KOPT-K1 (cell line): ENCODE results near the gene ARID1A.
"Not testable (repeated sequence)": the region's sequence is repeated elsewhere in the genome, so short reads cannot be mapped to it uniquely, and the experiment has no call there.

ENCODE experiments used
- H3K27ac ChIP-seq: fragments of 200-600 bp; sonication (generic); 2 replicates; pipeline ENCODE4 v1.5.1; 2016; ENCODE audit warnings: antibody characterized with exemption, mild to moderate bottlenecking, low read depth, low read length; ENCODE audit not compliant: poor library complexity, severe bottlenecking
- H3K36me3 ChIP-seq: fragments of 200-600 bp; sonication (generic); 2 replicates; pipeline ENCODE4 v1.5.1; 2017; ENCODE audit warnings: antibody characterized with exemption, mild to moderate bottlenecking, low read length, moderate library complexity; ENCODE audit not compliant: insufficient read depth
- H3K9me3 ChIP-seq: fragments of 200-600 bp; sonication (generic); 2 replicates; pipeline ENCODE4 v1.5.1; 2017; ENCODE audit warnings: antibody characterized with exemption, low read length, mild to moderate bottlenecking; ENCODE audit not compliant: insufficient read depth, poor library complexity, severe bottlenecking

ARID1A gene

DNA sequence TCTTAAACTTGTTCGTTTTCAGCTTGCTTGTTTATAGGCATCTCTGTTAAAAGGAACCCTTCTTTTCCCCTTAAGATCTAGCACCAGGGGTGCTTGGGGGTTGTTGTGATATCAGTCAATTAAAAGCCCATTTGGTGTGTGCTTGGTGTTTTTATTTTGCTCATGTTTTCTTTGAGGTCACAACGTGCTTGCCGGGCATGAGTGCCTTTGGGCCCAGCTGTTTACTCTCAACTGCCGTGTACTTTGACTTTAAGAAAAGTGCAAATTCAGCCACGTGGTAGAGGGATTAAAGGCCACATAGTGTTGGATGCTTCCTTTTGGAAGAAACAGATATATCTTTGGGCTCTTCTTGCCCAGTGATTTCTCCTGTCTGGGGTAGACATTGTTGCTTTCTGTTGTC is 10.5 kb downstream of the ARID1A start:
- no peak overlapping the region for H3K27ac ChIP-seq
- no peaks in the 10 kb centered on the region for H3K9me3 ChIP-seq
- peaks cover 97% of the 10 kb centered on the region for H3K36me3 ChIP-seq

DNA sequence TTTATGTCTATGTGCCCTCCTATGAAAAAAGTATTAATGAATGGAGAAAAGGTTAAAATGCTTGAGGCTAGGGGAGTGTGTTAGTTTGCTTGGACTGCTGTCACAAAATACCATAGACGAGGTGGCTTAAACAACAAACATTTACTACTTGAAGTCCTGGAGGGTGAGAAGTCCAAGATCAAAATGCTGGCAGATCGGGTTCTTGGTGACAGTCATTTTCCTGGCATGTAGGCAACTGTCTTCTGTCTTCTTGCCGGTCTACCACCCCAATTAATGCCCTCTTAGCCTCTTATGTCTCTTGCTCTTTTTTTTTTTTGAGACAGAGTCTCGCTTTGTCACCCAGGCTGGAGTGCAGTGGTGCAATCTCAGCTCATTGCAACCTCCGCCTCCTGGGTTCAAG is 15.0 kb downstream of the ARID1A start:
- Histone ChIP-seq H3K9me3 (no peaks in the 10 kb centered on the region), H3K27ac (no peak overlapping the region), H3K36me3 (peaks cover 99% of the 10 kb centered on the region)

- Histone ChIP-seq H3K27ac (no peak overlapping the region), H3K9me3 (no peaks in the 10 kb centered on the region), H3K36me3 (peaks cover 98% of the 10 kb centered on the region)
Measured at GRCh38 chr1:26711777-26712176, 16.0 kb downstream of the ARID1A start.

GRCh38 chr1:26717017-26717491 is 21.2 kb downstream of the ARID1A start:
- peaks cover 85% of the 10 kb centered on the region for H3K36me3 ChIP-seq
- H3K27ac ChIP-seq: no peak overlapping the region
- H3K9me3 ChIP-seq: no peaks in the 10 kb centered on the region

DNA sequence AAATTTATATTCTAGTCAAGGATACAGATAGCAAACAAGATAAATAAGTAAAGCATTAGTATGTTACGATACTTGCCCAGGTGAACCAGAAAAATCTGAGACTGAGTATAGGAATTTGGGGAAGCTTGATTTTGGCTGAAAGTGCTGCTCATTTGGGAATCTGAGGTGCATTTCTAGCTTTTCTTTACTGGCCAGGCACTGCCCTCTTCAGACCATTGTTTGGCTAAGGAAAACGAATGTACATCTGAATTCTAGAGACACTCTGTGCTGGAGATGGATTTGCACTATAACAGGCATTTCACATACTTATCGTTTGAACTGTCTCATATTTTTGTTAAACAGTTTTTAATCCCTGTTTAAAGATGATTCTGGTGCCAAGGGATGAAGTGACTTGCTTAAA is 23.4 kb downstream of the ARID1A start:
- no peaks in the 10 kb centered on the region for H3K9me3 ChIP-seq
- H3K36me3 ChIP-seq: peaks cover 63% of the 10 kb centered on the region
- H3K27ac ChIP-seq: no peak overlapping the region

DNA sequence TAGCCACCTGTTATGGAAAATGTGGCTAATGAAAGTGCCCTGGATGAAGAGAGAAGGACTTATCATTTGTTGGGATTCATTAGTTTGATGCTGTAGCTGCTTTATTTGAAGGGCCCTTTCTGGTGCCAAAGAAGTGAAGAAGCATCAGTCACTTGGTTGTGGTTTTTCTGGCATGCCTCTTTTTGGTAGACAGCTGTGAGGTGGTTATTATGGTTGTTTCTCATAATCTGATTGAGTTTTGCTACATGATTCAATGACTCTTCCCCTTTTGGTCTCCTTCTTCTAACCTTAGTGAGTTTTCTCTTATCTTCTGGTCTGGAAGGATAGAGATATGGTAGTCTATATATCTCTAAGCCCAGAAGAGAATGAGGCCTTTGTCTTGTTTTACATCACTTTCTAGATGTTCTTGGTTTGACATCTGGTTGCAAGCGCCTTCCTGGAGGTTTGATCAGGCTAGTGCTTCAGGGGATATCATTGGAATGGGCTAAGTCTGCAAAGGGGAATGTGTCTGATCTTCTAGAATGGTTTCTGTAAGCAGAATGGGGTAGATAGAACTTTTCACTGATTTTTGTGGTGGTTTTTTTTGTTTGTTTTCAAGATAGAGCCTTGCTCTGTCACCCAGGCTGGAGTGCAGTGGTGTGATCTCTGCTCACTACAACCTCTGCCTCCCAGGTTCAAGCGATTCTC is 26.0 kb downstream of the ARID1A start:
- Histone ChIP-seq H3K27ac (no peak overlapping the region), H3K36me3 (peaks cover 50% of the 10 kb centered on the region), H3K9me3 (no peaks in the 10 kb centered on the region)

- Histone ChIP-seq H3K27ac (peak overlapping the region; percentile 24), H3K36me3 (peaks cover 39% of the 10 kb centered on the region), H3K9me3 (no peaks in the 10 kb centered on the region)
Measured at GRCh38 chr1:26723013-26723991, 27.5 kb downstream of the ARID1A start.

DNA sequence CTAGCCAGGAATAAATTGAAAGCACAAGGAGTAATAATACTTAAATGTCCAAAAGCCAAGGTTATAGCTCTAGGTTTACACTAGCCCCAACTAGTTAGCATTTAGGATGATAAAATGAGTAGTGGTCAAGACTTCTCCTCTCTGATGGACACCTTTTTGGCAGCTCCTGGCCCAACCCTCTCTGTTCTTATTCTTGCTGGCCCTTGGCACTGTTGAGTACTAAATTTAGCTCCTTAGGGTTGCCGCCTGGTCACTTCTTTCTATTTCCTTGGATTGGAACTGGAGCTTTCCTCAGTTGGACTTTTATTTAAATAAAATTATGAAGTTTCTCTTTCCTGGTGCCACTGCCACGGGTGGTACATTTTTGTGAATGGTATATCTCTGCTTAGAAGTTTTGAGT is 28.3 kb downstream of the ARID1A start:
- Histone ChIP-seq H3K9me3 (no peaks in the 10 kb centered on the region), H3K36me3 (peaks cover 39% of the 10 kb centered on the region), H3K27ac (no peak overlapping the region)

- Histone ChIP-seq H3K9me3 (no peaks in the 10 kb centered on the region), H3K27ac (no peak overlapping the region), H3K36me3 (peaks cover 39% of the 10 kb centered on the region)
Measured at GRCh38 chr1:26724926-26725325, 29.1 kb downstream of the ARID1A start.

- peaks cover 41% of the 10 kb centered on the region for H3K36me3 ChIP-seq
- H3K9me3 ChIP-seq, H3K27ac ChIP-seq: not testable (repeated sequence)
Measured at GRCh38 chr1:26725904-26726303, 30.1 kb downstream of the ARID1A start.

DNA sequence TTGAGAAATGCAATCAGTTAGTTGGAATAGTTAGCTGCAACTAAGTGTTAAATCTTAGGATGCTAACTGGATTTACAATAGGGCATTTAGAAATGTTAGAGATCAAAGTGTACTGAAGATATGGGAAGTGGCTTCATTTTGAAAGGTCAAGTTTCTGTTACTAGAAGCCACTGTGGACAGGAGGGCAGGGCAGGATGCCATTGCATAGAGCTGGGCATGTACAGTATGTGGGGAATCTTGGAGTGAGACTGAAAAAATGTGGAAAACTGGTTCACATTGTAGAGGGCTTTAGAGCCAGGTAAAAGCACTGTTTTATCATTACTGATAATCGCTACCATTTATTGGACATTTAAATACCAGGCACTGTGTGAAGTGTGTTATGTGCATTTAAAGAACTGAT is 31.0 kb downstream of the ARID1A start:
- no peaks in the 10 kb centered on the region for H3K9me3 ChIP-seq
- no peak overlapping the region for H3K27ac ChIP-seq
- peaks cover 50% of the 10 kb centered on the region for H3K36me3 ChIP-seq

DNA sequence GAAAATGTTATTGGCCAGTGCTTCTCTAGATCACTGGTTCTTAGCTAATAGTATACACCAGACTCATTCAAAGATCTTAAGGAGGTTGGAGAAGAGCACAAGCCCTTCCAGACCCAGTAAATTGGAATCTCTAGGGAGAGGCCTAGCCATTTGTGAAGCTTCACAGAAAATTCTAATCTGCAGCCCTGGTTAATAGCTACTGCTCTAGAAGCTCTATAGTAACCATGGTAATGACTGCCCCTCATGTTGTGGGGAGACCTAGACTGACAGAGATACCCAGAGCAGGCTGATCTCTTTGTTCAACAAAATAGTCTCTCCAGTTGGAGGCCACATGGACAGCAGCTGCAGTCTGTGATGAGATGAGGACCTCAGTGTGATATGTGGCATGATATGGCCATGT is 31.7 kb downstream of the ARID1A start:
- Histone ChIP-seq H3K27ac (no peak overlapping the region), H3K36me3 (peaks cover 57% of the 10 kb centered on the region), H3K9me3 (no peaks in the 10 kb centered on the region)

- Histone ChIP-seq H3K9me3 (no peaks in the 10 kb centered on the region), H3K36me3 (peaks cover 69% of the 10 kb centered on the region), H3K27ac (no peak overlapping the region)
Measured at GRCh38 chr1:26728645-26729044, 32.8 kb downstream of the ARID1A start.

DNA sequence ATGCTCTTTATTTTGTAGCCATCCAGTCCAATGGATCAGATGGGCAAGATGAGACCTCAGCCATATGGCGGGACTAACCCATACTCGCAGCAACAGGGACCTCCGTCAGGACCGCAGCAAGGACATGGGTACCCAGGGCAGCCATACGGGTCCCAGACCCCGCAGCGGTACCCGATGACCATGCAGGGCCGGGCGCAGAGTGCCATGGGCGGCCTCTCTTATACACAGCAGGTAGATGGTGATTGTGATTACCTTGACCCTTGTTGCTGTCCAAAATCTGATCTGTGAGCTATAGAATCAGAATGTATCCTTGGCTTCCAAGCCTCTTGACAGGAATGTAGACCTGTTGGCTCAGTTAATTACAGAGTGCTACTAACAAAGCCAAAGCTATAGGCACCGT is 33.8 kb downstream of the ARID1A start:
- Histone ChIP-seq H3K9me3 (no peaks in the 10 kb centered on the region), H3K36me3 (peaks cover 75% of the 10 kb centered on the region), H3K27ac (no peak overlapping the region)

- Histone ChIP-seq H3K9me3 (no peaks in the 10 kb centered on the region), H3K36me3 (peaks cover 84% of the 10 kb centered on the region), H3K27ac (no peak overlapping the region)
Measured at GRCh38 chr1:26730695-26731094, 34.9 kb downstream of the ARID1A start.
